Measurements from ENCODE around the gene SELENOH.

DNA sequence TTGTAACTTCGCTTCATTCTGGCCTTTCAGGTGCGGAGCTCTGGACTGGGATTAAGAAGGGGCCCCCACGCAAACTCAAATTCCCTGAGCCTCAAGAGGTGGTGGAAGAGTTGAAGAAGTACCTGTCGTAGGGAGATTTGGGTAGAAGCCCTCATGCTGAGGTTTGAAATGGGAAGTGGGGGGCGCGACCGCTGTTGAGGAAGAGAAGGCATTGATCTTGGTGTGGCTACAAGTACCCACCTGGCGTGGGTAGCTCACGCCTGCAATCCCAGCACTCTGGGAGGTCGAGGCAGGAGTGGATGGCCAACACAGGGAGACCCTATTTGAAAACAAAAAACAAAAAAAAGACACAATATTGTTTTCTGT lies 779 bp downstream of the SELENOH start:
- TF ChIP-seq, protein P1, sequence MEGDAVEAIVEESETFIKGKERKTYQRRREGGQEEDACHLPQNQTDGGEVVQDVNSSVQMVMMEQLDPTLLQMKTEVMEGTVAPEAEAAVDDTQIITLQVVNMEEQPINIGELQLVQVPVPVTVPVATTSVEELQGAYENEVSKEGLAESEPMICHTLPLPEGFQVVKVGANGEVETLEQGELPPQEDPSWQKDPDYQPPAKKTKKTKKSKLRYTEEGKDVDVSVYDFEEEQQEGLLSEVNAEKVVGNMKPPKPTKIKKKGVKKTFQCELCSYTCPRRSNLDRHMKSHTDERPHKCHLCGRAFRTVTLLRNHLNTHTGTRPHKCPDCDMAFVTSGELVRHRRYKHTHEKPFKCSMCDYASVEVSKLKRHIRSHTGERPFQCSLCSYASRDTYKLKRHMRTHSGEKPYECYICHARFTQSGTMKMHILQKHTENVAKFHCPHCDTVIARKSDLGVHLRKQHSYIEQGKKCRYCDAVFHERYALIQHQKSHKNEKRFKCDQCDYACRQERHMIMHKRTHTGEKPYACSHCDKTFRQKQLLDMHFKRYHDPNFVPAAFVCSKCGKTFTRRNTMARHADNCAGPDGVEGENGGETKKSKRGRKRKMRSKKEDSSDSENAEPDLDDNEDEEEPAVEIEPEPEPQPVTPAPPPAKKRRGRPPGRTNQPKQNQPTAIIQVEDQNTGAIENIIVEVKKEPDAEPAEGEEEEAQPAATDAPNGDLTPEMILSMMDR (IDR thresholded peaks at IDR 0.05; ENCODE audit: poor library complexity) = no peak
- TF ChIP-seq EZH2phosphoT487 (IDR thresholded peaks at IDR 0.05; ENCODE audit: low read depth, severe bottlenecking, unreplicated experiment) (no peak), EZH2 (IDR thresholded peaks at IDR 0.05; ENCODE audit: borderline replicate concordance) (no peak)

All from hepatocyte (in vitro differentiated cells).